ENCODE results near the gene GLP2R. TPM values are rescaled to one million over a fixed set of nuclear protein-coding genes. Genes with fewer than 3 reads are reported as not detected.

Gene GLP2R
- polyA plus RNA-seq, 1 donor from 2014 or later, result not detected

DNA sequence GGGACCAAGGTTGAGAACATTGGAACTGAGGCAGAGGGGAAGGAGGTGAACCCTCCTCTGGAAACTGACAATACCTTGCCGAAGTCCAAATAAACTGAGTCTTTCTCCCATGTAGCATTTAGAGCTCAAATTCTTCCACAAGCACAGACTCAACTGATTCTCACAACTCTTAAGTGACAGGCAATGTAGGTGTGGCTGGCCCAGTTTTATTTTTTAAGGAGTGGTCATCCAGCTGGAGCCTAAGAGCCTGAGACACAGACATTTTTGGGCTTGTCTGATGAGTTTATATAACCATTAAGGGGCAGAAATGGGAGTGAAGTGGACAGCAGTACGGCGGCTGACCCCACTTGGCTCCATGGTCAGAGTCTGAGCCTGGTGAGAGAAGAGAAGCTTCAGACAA, 68.5 kb downstream of the GLP2R start:
- Histone ChIP-seq H4K20me1 (ENCODE audit: insufficient read depth) (no peaks in the 10 kb centered on the region), H3F3A (ENCODE audit: insufficient read depth, low read length, poor library complexity, severe bottlenecking) (no peaks in the 10 kb centered on the region), H3K9me3 (ENCODE audit: low read length) (no peaks in the 10 kb centered on the region), H3K4me2 (ENCODE audit: low read length) (no peak overlapping the region), H3K36me3 (ENCODE audit: insufficient read depth, low read length) (no peaks in the 10 kb centered on the region), H2AFZ (ENCODE audit: low read depth, low read length) (no peak overlapping the region), H3K79me2 (replicated peaks; ENCODE audit: insufficient read depth, low read length) (no peaks in the 10 kb centered on the region), H3K27ac (ENCODE audit: low read length) (no peak overlapping the region), H3K27me3 (ENCODE audit: insufficient read depth, low read depth, low read length) (no peaks in the 10 kb centered on the region), H3K9ac (ENCODE audit: low read length) (no peak overlapping the region), H3K9me2 (ENCODE audit: insufficient read depth, low read length) (no peaks in the 10 kb centered on the region), H3K4me3 (ENCODE audit: low read length) (no peak overlapping the region)
- TF ChIP-seq EP300 (conservative IDR thresholded peaks at IDR 0.05; ENCODE audit: poor library complexity, severe bottlenecking) (no peak), EZH2 (IDR thresholded peaks at IDR 0.05; ENCODE audit: borderline replicate concordance, insufficient read depth, low read length, poor library complexity, severe bottlenecking) (no peak), TAF1 (IDR thresholded peaks at IDR 0.05; ENCODE audit: low read depth) (no peak)

DNA sequence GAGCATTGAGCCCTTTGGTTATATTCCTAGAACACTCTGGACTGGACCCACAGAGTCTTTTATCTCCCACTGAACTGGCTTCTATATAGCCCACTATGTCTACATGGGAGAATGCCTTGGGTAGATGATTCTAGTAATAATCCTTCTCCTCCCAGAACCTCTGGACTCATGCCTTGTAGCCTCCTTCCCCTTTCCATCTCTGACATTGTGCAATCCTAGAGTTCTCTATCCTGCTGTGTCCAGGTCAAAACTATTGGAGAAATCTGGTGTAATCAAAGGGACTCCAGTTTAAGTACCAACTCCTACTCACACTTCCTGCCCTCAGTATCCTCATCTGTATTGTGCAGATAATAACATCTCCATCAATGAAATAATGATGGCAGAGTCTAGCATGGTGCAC, 70.2 kb downstream of the GLP2R start:
- no peaks in the 10 kb centered on the region for H3K36me3 ChIP-seq (ENCODE audit: insufficient read depth, low read length)
- no peaks in the 10 kb centered on the region for H3F3A ChIP-seq (ENCODE audit: insufficient read depth, low read length, poor library complexity, severe bottlenecking)
- no peak overlapping the region for H2AFZ ChIP-seq (ENCODE audit: low read depth, low read length)
- H3K79me2 ChIP-seq (replicated peaks; ENCODE audit: insufficient read depth, low read length), result no peaks in the 10 kb centered on the region
- TF ChIP-seq CTCF (IDR thresholded peaks at IDR 0.05; ENCODE audit: poor library complexity, severe bottlenecking) (no peak), TAF1 (IDR thresholded peaks at IDR 0.05; ENCODE audit: low read depth) (no peak), EP300 (conservative IDR thresholded peaks at IDR 0.05; ENCODE audit: poor library complexity, severe bottlenecking) (no peak), EZH2 (IDR thresholded peaks at IDR 0.05; ENCODE audit: borderline replicate concordance, insufficient read depth, low read length, poor library complexity, severe bottlenecking) (no peak), RAD21 (conservative IDR thresholded peaks at IDR 0.05) (no peak), MXI1 (conservative IDR thresholded peaks at IDR 0.05; ENCODE audit: poor library complexity, severe bottlenecking) (no peak)
- H3K27ac ChIP-seq (ENCODE audit: low read length), result no peak overlapping the region
- H3K9me2 ChIP-seq (ENCODE audit: insufficient read depth, low read length), result no peaks in the 10 kb centered on the region
- H3K27me3 ChIP-seq (ENCODE audit: insufficient read depth, low read depth, low read length), result no peaks in the 10 kb centered on the region
- no peaks in the 10 kb centered on the region for H4K20me1 ChIP-seq (ENCODE audit: insufficient read depth)
- no peaks in the 10 kb centered on the region for H3K9me3 ChIP-seq (ENCODE audit: low read length)
- H3K4me3 ChIP-seq (ENCODE audit: low read length), result no peak overlapping the region
- H3K9ac ChIP-seq (ENCODE audit: low read length), result no peak overlapping the region
- H3K4me2 ChIP-seq (ENCODE audit: low read length), result no peak overlapping the region

DNA sequence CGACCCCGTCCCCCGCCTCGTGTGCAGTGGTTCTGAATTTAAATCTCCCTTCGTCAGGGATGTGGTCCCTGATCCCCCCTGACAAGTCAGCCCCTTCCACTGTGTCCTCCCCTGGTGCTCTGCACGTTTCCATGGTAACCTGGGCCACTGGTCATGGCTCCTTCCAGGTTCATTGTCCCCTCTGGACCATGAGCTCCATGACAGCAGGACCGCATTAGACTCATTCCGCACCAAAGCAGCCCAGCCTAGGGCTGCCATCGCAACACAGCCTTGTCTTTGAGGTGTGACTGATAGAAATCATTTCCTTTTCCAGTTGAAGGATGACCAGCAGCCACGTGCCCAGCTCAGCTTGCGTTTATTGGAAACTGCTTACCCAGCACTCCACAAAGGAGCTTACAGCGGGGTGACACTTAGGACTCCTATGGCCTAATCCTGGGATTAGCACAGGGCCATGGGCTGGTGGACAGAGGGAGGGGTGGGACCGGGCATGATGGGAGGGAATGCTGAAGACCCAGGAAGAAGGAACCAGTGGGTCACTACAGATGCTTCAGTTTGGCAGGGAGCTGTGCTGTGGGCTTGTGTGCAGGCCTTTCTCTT, 71.7 kb downstream of the GLP2R start:
- no peak overlapping the region for H3K4me2 ChIP-seq (ENCODE audit: low read length)
- no peaks in the 10 kb centered on the region for H3K9me3 ChIP-seq (ENCODE audit: low read length)
- H4K20me1 ChIP-seq (ENCODE audit: insufficient read depth), result no peaks in the 10 kb centered on the region
- H3K27ac ChIP-seq (ENCODE audit: low read length), result no peak overlapping the region
- no peaks in the 10 kb centered on the region for H3K36me3 ChIP-seq (ENCODE audit: insufficient read depth, low read length)
- H3F3A ChIP-seq (ENCODE audit: insufficient read depth, low read length, poor library complexity, severe bottlenecking), result no peaks in the 10 kb centered on the region
- H3K79me2 ChIP-seq (replicated peaks; ENCODE audit: insufficient read depth, low read length), result no peaks in the 10 kb centered on the region
- H3K9ac ChIP-seq (ENCODE audit: low read length), result no peak overlapping the region
- H3K4me3 ChIP-seq (ENCODE audit: low read length), result no peak overlapping the region
- H3K9me2 ChIP-seq (ENCODE audit: insufficient read depth, low read length), result no peaks in the 10 kb centered on the region
- H2AFZ ChIP-seq (ENCODE audit: low read depth, low read length), result no peak overlapping the region
- H3K27me3 ChIP-seq (ENCODE audit: insufficient read depth, low read depth, low read length), result no peaks in the 10 kb centered on the region
- no peak for TF ChIP-seq MXI1 (conservative IDR thresholded peaks at IDR 0.05; ENCODE audit: poor library complexity, severe bottlenecking)
- no peak for TF ChIP-seq EZH2 (IDR thresholded peaks at IDR 0.05; ENCODE audit: borderline replicate concordance, insufficient read depth, low read length, poor library complexity, severe bottlenecking)
- TF ChIP-seq CTCF (IDR thresholded peaks at IDR 0.05; ENCODE audit: poor library complexity, severe bottlenecking), result no peak
- no peak for TF ChIP-seq SMC3 (conservative IDR thresholded peaks at IDR 0.05; ENCODE audit: poor library complexity)
- TF ChIP-seq POLR2AphosphoS5 (IDR thresholded peaks at IDR 0.05), result no peak
- no peak for TF ChIP-seq EP300 (conservative IDR thresholded peaks at IDR 0.05; ENCODE audit: poor library complexity, severe bottlenecking)
- no peak for TF ChIP-seq RAD21 (conservative IDR thresholded peaks at IDR 0.05)
- TF ChIP-seq, protein P1, sequence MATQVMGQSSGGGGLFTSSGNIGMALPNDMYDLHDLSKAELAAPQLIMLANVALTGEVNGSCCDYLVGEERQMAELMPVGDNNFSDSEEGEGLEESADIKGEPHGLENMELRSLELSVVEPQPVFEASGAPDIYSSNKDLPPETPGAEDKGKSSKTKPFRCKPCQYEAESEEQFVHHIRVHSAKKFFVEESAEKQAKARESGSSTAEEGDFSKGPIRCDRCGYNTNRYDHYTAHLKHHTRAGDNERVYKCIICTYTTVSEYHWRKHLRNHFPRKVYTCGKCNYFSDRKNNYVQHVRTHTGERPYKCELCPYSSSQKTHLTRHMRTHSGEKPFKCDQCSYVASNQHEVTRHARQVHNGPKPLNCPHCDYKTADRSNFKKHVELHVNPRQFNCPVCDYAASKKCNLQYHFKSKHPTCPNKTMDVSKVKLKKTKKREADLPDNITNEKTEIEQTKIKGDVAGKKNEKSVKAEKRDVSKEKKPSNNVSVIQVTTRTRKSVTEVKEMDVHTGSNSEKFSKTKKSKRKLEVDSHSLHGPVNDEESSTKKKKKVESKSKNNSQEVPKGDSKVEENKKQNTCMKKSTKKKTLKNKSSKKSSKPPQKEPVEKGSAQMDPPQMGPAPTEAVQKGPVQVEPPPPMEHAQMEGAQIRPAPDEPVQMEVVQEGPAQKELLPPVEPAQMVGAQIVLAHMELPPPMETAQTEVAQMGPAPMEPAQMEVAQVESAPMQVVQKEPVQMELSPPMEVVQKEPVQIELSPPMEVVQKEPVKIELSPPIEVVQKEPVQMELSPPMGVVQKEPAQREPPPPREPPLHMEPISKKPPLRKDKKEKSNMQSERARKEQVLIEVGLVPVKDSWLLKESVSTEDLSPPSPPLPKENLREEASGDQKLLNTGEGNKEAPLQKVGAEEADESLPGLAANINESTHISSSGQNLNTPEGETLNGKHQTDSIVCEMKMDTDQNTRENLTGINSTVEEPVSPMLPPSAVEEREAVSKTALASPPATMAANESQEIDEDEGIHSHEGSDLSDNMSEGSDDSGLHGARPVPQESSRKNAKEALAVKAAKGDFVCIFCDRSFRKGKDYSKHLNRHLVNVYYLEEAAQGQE (IDR thresholded peaks at IDR 0.05; ENCODE audit: borderline replicate concordance), result no peak
- TF ChIP-seq TAF1 (IDR thresholded peaks at IDR 0.05; ENCODE audit: low read depth), result no peak
